H1 (cell line): ENCODE results near the gene SNAPIN. TPM values are rescaled to one million over a fixed set of nuclear protein-coding genes. Genes with fewer than 3 reads are reported as not detected.

ENCODE experiments used
- CTCF ChIA-PET: fragments of 300-600 bp; sonication (Branson Sonifier 250); formaldehyde crosslinking; loops from one replicate; lab custom pipeline; 2021; ENCODE audit not compliant: partially characterized antibody; lab: Charles Lee
- POLR2A ChIA-PET: fragments of 300-600 bp; sonication (Branson Sonifier 250); formaldehyde crosslinking; loops from one replicate; lab custom pipeline; 2021; ENCODE audit warnings: inconsistent platforms; ENCODE audit not compliant: partially characterized antibody; lab: Charles Lee
- DNase-seq, 2 experiments: peaks; one replicate each; pipeline versions ENCODE4 v3.0.0 to v3.0.0-alpha.2; 2010 to 2022; ENCODE audit warnings: low spot score in 2 of 2, low read depth in 1 of 2, mixed read lengths in 1 of 2
- FAIRE-seq: peaks from 2 replicates; lab custom pipeline; 2011; peaks lifted over from hg19 to GRCh38; lab: Jason Lieb, UNC
- H2AFZ ChIP-seq: 2 replicates; pipeline ENCODE4 v1.8.1; 2012; ENCODE audit warnings: low read length, inconsistent platforms
- H2AK5ac ChIP-seq: 2 replicates; pipeline ENCODE4 v1.6.1; 2013; ENCODE audit warnings: low read depth, low read length
- H2BK120ac ChIP-seq: replicated peaks from 2 replicates; pipeline ENCODE3; 2013; ENCODE audit warnings: low read depth, low read length, inconsistent platforms
- H2BK12ac ChIP-seq: 2 replicates; pipeline ENCODE4 v1.6.1; 2013; ENCODE audit warnings: low read depth, low read length
- H2BK15ac ChIP-seq: 2 replicates; pipeline ENCODE4 v1.6.1; 2013; ENCODE audit warnings: low read length
- H2BK20ac ChIP-seq: 2 replicates; pipeline ENCODE4 v1.6.1; 2013; ENCODE audit warnings: low read length
- H2BK5ac ChIP-seq: 2 replicates; pipeline ENCODE4 v1.6.1; 2013; ENCODE audit warnings: low read depth, low read length
- H3K14ac ChIP-seq: 2 replicates; pipeline ENCODE4 v1.6.1; 2013; ENCODE audit warnings: inconsistent platforms; ENCODE audit not compliant: insufficient read length
- H3K18ac ChIP-seq: 2 replicates; pipeline ENCODE4 v1.6.1; 2013; ENCODE audit warnings: low read length; ENCODE audit errors: extremely low read depth
- H3K23ac ChIP-seq: 2 replicates; pipeline ENCODE4 v1.6.1; 2013; ENCODE audit warnings: inconsistent platforms; ENCODE audit not compliant: insufficient read length
- H3K23me2 ChIP-seq: 2 replicates; pipeline ENCODE4 v1.6.1; 2013; ENCODE audit warnings: low read depth, low read length
- H3K27ac ChIP-seq: 2 replicates; pipeline ENCODE4 v1.6.1; 2011; ENCODE audit warnings: low read depth, low read length, inconsistent platforms
- H3K27me3 ChIP-seq, 4 experiments: replicated peaks in 1 of 4; 1 replicate in 1 of 4; 2 replicates in 3 of 4; pipeline versions ENCODE4 v1.6.1 to v1.8.1; 2011 to 2013; ENCODE audit warnings: low read length in 3 of 4, mild to moderate bottlenecking in 3 of 4, inconsistent platforms in 2 of 4, mixed read lengths in 2 of 4, moderate library complexity in 1 of 4; ENCODE audit not compliant: control insufficient read depth in 3 of 4, insufficient read depth in 3 of 4; ENCODE audit errors: extremely low read depth in 1 of 4
- H3K36me3 ChIP-seq, 4 experiments: 2 replicates each; pipeline versions ENCODE4 v1.6.1 to v1.8.1; 2011 to 2013; ENCODE audit warnings: mild to moderate bottlenecking in 4 of 4, low read length in 3 of 4, moderate library complexity in 2 of 4, control low read depth in 1 of 4, inconsistent platforms in 1 of 4; ENCODE audit not compliant: insufficient read depth in 4 of 4, control insufficient read depth in 2 of 4
- H3K4ac ChIP-seq: replicated peaks from 2 replicates; pipeline ENCODE3; 2013; ENCODE audit warnings: low read length, low read depth, mixed read lengths, inconsistent platforms; ENCODE audit not compliant: insufficient read length
- H3K4me1 ChIP-seq, 4 experiments: replicated peaks in 1 of 4; 1 replicate in 1 of 4; 2 replicates in 3 of 4; pipeline versions ENCODE4 v1.6.1 to v1.8.1; 2011 to 2013; ENCODE audit warnings: low read length in 3 of 4, inconsistent platforms in 2 of 4, mixed read lengths in 1 of 4; ENCODE audit not compliant: insufficient read depth in 4 of 4, control insufficient read depth in 3 of 4
- H3K4me2 ChIP-seq, 2 experiments: 2 replicates each; pipeline versions ENCODE4 v1.6.1 to v1.8.1; 2011 to 2013; ENCODE audit warnings: low read depth in 2 of 2, low read length in 2 of 2, control low read depth in 1 of 2, inconsistent platforms in 1 of 2, mild to moderate bottlenecking in 1 of 2; ENCODE audit not compliant: insufficient read depth in 1 of 2
- H3K4me3 ChIP-seq, 4 experiments: fragments of 200-600, 300-600 bp in 1 of 4; sonication (generic), shearing (Covaris generic), sonication (Bioruptor Twin) in 1 of 4; 2 replicates each; pipeline versions ENCODE4 v1.5.1 to v1.8.1; 2011 to 2016; ENCODE audit warnings: low read length in 4 of 4, low read depth in 3 of 4, control low read depth in 2 of 4, inconsistent platforms in 2 of 4, mild to moderate bottlenecking in 2 of 4, mixed read lengths in 1 of 4, moderate library complexity in 1 of 4; ENCODE audit not compliant: insufficient read depth in 2 of 4; ENCODE audit errors: extremely low read depth in 1 of 4
- H3K56ac ChIP-seq: replicated peaks from 2 replicates; pipeline ENCODE3; 2013; ENCODE audit warnings: low read depth, mild to moderate bottlenecking, mixed read lengths, low read length, inconsistent platforms; ENCODE audit not compliant: insufficient read length
- H3K79me1 ChIP-seq: 2 replicates; pipeline ENCODE4 v1.6.1; 2013; ENCODE audit warnings: low read depth, low read length, control low read depth
- H3K79me2 ChIP-seq, 2 experiments: 2 replicates each; pipeline versions ENCODE4 v1.6.1 to v1.8.1; 2012 to 2013; ENCODE audit warnings: low read length in 2 of 2, mild to moderate bottlenecking in 2 of 2, inconsistent platforms in 1 of 2; ENCODE audit not compliant: insufficient read depth in 2 of 2, control insufficient read depth in 1 of 2
- H3K9ac ChIP-seq, 4 experiments: replicated peaks in 1 of 4; 1 replicate in 1 of 4; 2 replicates in 3 of 4; pipeline versions ENCODE4 v1.6.1 to v1.8.1; 2011 to 2013; ENCODE audit warnings: low read depth in 3 of 4, low read length in 3 of 4, control low read depth in 2 of 4, mild to moderate bottlenecking in 2 of 4, moderate library complexity in 2 of 4, inconsistent platforms in 1 of 4; ENCODE audit errors: extremely low read depth in 1 of 4
- H3K9me3 ChIP-seq, 2 experiments: 2 replicates each; pipeline versions ENCODE4 v1.6.1 to v1.8.1; 2012 to 2013; ENCODE audit warnings: mild to moderate bottlenecking in 2 of 2, moderate library complexity in 2 of 2, control low read depth in 1 of 2, inconsistent platforms in 1 of 2, low read depth in 1 of 2, low read length in 1 of 2, mixed read lengths in 1 of 2; ENCODE audit not compliant: insufficient read depth in 2 of 2
- H4K20me1 ChIP-seq, 2 experiments: replicated peaks in 1 of 2; 2 replicates each; pipeline versions ENCODE3 to v1.8.1; 2011 to 2013; ENCODE audit warnings: inconsistent platforms in 2 of 2, low read length in 2 of 2, mild to moderate bottlenecking in 1 of 2; ENCODE audit not compliant: insufficient read depth in 2 of 2, control insufficient read depth in 1 of 2
- H4K5ac ChIP-seq: 2 replicates; pipeline ENCODE4 v1.6.1; 2013; ENCODE audit warnings: low read length, low read depth, mixed read lengths, inconsistent platforms; ENCODE audit not compliant: insufficient read length
- H4K8ac ChIP-seq: 2 replicates; pipeline ENCODE4 v1.8.0; 2013; ENCODE audit warnings: mild to moderate bottlenecking, moderate library complexity, low read length, inconsistent platforms; ENCODE audit not compliant: insufficient read depth; ENCODE audit errors: extremely low read depth
- H4K91ac ChIP-seq: replicated peaks from 2 replicates; pipeline ENCODE3; 2013; ENCODE audit warnings: low read length, mixed read lengths, inconsistent platforms; ENCODE audit not compliant: insufficient read length
- ASH2L ChIP-seq: fragments of 200-600, 300-600 bp; sonication (generic); IDR thresholded peaks from one replicate; pipeline ENCODE4 v1.7.1; 2017; ENCODE audit warnings: low read length
- BCL11A ChIP-seq, 2 experiments: IDR thresholded peaks; one replicate each; pipeline ENCODE4 v1.6.1; 2011; ENCODE audit warnings: low read depth in 2 of 2, low read length in 2 of 2, mild to moderate bottlenecking in 2 of 2
- CBX8 ChIP-seq: fragments of 300-800, 300-1000 bp; sonication (generic); IDR thresholded peaks from 2 replicates; pipeline ENCODE4 v1.7.1; 2016; ENCODE audit warnings: low read depth, low read length, borderline replicate concordance
- CTCF ChIP-seq, 3 experiments: IDR thresholded peaks; 1 replicate in 2 of 3; 2 replicates in 1 of 3; pipeline versions ENCODE4 v1.5.1 to v1.6.1; 2011; ENCODE audit warnings: low read length in 3 of 3, mild to moderate bottlenecking in 3 of 3, inconsistent platforms in 2 of 3, low read depth in 1 of 3, moderate library complexity in 1 of 3; ENCODE audit not compliant: insufficient read depth in 1 of 3; ENCODE audit errors: control extremely low read depth in 1 of 3
- EP300 ChIP-seq, 2 experiments: IDR thresholded peaks; 1 replicate in 1 of 2; 2 replicates in 1 of 2; pipeline ENCODE4 v1.6.1; 2011 to 2012; ENCODE audit warnings: low read depth in 2 of 2, low read length in 2 of 2, mild to moderate bottlenecking in 2 of 2, borderline replicate concordance in 1 of 2, inconsistent platforms in 1 of 2, moderate library complexity in 1 of 2
- FOSL1 ChIP-seq: IDR thresholded peaks from 2 replicates; pipeline ENCODE4 v1.6.1; 2011; ENCODE audit warnings: mild to moderate bottlenecking, low read depth, low read length, moderate library complexity; ENCODE audit not compliant: insufficient read depth
- JUN ChIP-seq: IDR thresholded peaks from 2 replicates; pipeline ENCODE4 v1.6.1; 2011; ENCODE audit warnings: low read depth, mild to moderate bottlenecking, improper control_type of control experiment, low read length
- POU5F1 ChIP-seq: IDR thresholded peaks from 2 replicates; pipeline ENCODE4 v1.6.1; 2011; ENCODE audit warnings: low read depth, mild to moderate bottlenecking, low read length, moderate library complexity
- RFX5 ChIP-seq: IDR thresholded peaks from 2 replicates; pipeline ENCODE4 v1.6.1; 2011; ENCODE audit warnings: low read depth, low read length, improper control_type of control experiment, borderline replicate concordance
- RNF2 ChIP-seq: fragments of 200-900, 300-1000 bp; sonication (generic); IDR thresholded peaks from 2 replicates; pipeline ENCODE4 v1.7.1; 2016; ENCODE audit warnings: borderline replicate concordance, low read depth, mild to moderate bottlenecking, antibody characterized with exemption, low read length; ENCODE audit not compliant: poor library complexity, severe bottlenecking; ENCODE audit errors: missing control alignments
- WGBS, 2 experiments: shearing (Covaris generic) in 1 of 2; methylation state at CpG; one replicate each; pipeline versions ENCODE4 v1.1.6 to v1.1.7; 2013 to 2015; ENCODE audit warnings: low lambda C conversion rate in 2 of 2, mixed read lengths in 2 of 2, inconsistent platforms in 1 of 2, low coverage in 1 of 2, missing lambda C conversion rate in 1 of 2; ENCODE audit not compliant: insufficient replicate concordance in 2 of 2, insufficient coverage in 1 of 2, insufficient read length in 1 of 2; ENCODE audit errors: extremely low coverage in 1 of 2, missing lambda C conversion rate in 1 of 2; 5-methylcytosine and 5-hydroxymethylcytosine counted together
- polyA plus RNA-seq, 7 experiments: library from polyadenylated mRNA; depleted of rRNA in 3 of 7; stranded (reverse) in 5 of 7; unstranded in 2 of 7; fragments of >200 nt in 5 of 7; fragments of 200-250 nt in 2 of 7; gene quantifications; 1 replicate in 5 of 7; 2 replicates in 1 of 7; 4 replicates in 1 of 7; pipeline versions ENCODE4 v1.2.1 to v1.2.3, GENCODE V29; 2011 to 2013; ENCODE audit warnings: missing spikeins in 2 of 7, mixed read lengths in 2 of 7
- total RNA-seq: library from RNA; stranded (reverse); fragmentation: NEBNext Ultra II Directional; extraction: Animal tissue kit (Norgen Biotek cat#: 25700); gene quantifications from 2 replicates; pipeline ENCODE4 v1.2.1, GENCODE V29; 2021

SNAPIN gene
- total and polyA plus RNA-seq, 2 of the 8 experiments (the other 6 are each of a cell fraction or from before 2014, with no cell fraction given), result 25.7 to 31.1 TPM

GRCh38 chr1:153619171-153619570, 39.3 kb upstream of the SNAPIN start:
- Histone ChIP-seq H3K4me2 (no peak overlapping the region), H3K9ac (no peak overlapping the region), H3K23me2 (no peaks in the 10 kb centered on the region; the same call in 1 of the 2 replicates), H3K4me1 (peaks cover 0 to 9% (median 0%) of the 10 kb centered on the region in 4 experiments; a peak in 3 of 7 replicates), H2BK5ac (no peak overlapping the region), H4K20me1 (no peaks in the 10 kb centered on the region), H2AK5ac (no peak overlapping the region), H3K9me3 (no peaks in the 10 kb centered on the region), H3K27me3 (no peaks in the 10 kb centered on the region), H3K36me3 (peaks cover 0 to 6% (median 0%) of the 10 kb centered on the region in 4 experiments; a peak in 4 of 8 replicates), H2AFZ (no peak overlapping the region), H4K91ac (no peak overlapping the region), H3K14ac (no peak overlapping the region), H2BK15ac (no peak overlapping the region), H3K79me1 (no peaks in the 10 kb centered on the region), H4K5ac (no peak overlapping the region), H2BK20ac (no peak overlapping the region), H3K4me3 (no peak overlapping the region), H3K18ac (no peak overlapping the region), H2BK120ac (no peak overlapping the region), H4K8ac (no peak overlapping the region), H3K23ac (no peak overlapping the region), H3K27ac (no peak overlapping the region), H3K4ac (no peak overlapping the region), H2BK12ac (no peak overlapping the region), H3K79me2 (no peaks in the 10 kb centered on the region), H3K56ac (no peak overlapping the region)
- 94% methylated on average over 6 of the region's 6 CpGs; no CpG with 5 or more reads in 1 of the 2 experiments for WGBS, 2 experiments
- FAIRE-seq (no peak), DNase-seq (no peak)
- POLR2A ChIA-PET, result interaction anchor here (1.0 to 15.3 kb wide), 8 partner anchors 9 to 99 kb away, joined by 3 to 261 read pairs (median 4); partner anchors contain the start of genes CHTOP, S100A1 and S100A13
- CTCF ChIA-PET, result interaction anchor here (1.1 to 15.9 kb wide), 15 partner anchors 9 to 264 kb away, joined by 3 to 224 read pairs (median 7); partner anchors contain the start of genes CHTOP, S100A1, S100A13 and S100A6
- TF ChIP-seq JUN, result no peak
- no peak for TF ChIP-seq CTCF (IDR thresholded peaks at IDR 0.05; ENCODE audit: control extremely low read depth in 1 of 3, insufficient read depth in 1 of 3, low read depth in 1 of 3, low read length in 3 of 3)
- no peak for TF ChIP-seq FOSL1
- TF ChIP-seq RNF2, result no peak
- TF ChIP-seq ASH2L, result no peak
- TF ChIP-seq POU5F1, result no peak
- TF ChIP-seq BCL11A (IDR thresholded peaks at IDR 0.05; ENCODE audit: low read depth in 2 of 2, low read length in 2 of 2), result no peak
- TF ChIP-seq RFX5, result no peak
- no peak for TF ChIP-seq CBX8
- no peak for TF ChIP-seq EP300 (IDR thresholded peaks at IDR 0.05; ENCODE audit: borderline replicate concordance in 1 of 2, low read depth in 2 of 2, low read length in 2 of 2)
